NK-92 (cell line): ENCODE measurements around the gene PIK3R2.

ENCODE experiments used
- DNase-seq: peaks from one replicate; lab custom pipeline; 2025; ENCODE audit not compliant: unreplicated experiment; lab: John Stamatoyannopoulos, UW

The PIK3R2 gene

DNA sequence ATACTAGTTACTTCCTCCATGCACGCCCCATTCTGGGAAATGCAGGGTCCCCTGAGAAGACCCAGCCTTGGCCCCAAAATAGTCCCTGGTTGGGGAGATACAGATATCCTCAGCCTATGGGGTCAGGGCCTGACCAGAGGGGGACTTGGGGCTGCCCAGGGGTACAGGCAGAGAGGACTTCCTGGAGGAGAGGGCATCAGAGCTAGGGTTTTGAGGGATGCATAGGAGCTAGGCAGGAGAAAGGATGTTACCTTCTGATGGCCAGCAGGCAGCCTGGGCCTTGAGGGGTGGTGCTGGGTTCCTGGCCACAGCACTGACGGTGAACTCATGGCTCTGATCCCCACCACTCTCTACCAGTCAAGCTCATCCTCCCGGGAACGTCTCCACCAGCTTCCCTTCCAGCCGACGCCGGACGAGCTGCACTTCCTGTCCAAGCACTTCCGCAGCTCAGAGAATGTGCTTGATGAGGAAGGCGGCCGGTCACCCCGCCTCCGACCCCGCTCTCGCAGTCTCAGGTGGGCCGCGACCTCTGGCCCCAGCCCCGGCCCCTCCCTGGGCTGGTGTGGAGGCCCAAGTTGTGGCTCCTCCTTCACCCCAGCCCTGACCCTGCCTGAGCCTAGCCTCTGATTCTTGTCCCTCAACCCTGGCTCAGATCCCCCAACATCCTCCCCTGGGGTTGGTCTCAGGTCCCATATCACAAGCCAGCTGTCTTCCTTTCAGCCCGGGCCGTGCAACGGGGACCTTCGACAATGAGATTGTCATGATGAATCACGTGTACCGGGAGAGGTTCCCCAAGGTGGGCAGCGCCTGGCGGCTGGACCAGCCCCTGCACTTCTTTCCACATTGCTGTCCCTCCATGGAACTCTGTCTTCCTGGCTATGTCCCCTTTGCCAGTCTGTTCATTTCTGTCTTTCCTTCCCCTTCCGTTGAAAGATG, 29.8 kb upstream of the PIK3R2 start:
- no peak for DNase-seq

DNA sequence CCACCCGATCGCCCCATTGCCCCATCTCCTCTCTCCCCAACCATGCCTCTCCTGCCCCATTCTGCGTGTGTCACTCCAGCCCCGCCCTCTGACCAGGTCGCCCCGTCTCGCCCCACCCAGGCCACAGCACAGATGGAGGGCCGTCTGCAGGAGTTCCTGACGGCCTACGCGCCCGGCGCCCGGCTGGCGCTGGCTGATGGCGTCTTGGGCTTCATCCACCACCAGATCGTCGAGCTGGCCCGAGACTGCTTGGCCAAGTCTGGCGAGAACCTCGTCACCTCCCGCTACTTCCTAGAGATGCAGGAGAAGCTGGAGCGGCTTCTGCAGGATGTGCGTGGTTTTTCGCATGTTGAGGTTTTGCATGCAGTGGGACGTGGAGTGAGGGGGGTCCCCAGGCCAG, 29.1 kb upstream of the PIK3R2 start:
- no peak for DNase-seq

DNA sequence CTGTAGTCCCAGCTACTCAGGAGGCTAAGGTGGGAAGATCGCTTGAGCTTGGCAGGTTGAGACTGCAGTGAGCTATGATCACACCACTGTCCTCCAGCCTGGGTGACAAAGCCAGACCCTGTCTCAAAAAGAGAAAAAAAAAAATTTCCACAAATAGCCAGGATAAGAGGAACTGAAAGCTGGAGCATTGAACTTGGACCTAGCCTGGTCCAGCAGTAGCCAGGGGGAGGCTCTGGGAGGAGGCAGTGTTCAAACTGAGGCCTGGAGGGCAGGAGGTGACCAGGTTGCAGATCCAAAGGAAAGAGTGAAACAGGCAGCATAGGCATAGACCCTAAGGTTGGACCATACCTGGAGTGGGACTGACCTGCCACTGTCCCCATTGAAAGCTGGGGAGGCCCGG, 26.9 kb upstream of the PIK3R2 start:
- DNase-seq, result no peak

- no peak for DNase-seq
Observed at GRCh38 chr19:18128044-18128443, 24.9 kb upstream of the PIK3R2 start.

GRCh38 chr19:18128805-18129204, 24.2 kb upstream of the PIK3R2 start:
- no peak for DNase-seq

DNA sequence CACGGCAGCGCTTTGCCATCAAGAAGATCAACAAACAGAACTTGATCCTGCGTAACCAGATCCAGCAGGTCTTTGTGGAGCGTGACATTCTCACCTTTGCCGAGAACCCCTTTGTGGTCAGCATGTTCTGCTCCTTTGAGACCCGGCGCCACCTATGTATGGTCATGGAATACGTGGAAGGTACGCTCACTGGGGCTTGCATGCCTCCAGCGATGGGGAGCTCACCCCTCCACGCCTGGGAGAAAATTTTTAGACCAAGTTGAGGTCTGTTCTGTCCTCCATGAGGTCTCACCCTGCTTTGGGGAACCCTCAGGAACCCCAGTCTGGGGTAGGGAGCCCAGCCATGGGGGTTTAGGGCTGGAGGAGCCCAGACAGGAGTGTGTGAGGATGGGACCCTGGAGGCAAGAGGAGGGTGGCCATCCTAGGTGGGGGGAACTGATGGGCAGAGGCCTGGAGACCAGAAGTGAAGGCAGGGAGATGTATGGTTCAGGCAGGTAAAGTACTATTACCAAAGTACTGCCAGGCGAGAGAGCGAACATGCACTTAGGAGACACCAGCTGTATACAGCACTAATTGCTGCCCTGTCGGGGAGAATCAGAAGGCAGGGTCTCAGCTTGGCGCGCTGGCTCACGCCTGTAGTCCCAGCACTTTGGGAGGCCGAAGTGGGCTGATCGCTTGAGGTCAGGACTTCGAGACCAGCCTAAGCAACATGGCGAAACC, 22.3 kb upstream of the PIK3R2 start:
- DNase-seq, result no peak

DNA sequence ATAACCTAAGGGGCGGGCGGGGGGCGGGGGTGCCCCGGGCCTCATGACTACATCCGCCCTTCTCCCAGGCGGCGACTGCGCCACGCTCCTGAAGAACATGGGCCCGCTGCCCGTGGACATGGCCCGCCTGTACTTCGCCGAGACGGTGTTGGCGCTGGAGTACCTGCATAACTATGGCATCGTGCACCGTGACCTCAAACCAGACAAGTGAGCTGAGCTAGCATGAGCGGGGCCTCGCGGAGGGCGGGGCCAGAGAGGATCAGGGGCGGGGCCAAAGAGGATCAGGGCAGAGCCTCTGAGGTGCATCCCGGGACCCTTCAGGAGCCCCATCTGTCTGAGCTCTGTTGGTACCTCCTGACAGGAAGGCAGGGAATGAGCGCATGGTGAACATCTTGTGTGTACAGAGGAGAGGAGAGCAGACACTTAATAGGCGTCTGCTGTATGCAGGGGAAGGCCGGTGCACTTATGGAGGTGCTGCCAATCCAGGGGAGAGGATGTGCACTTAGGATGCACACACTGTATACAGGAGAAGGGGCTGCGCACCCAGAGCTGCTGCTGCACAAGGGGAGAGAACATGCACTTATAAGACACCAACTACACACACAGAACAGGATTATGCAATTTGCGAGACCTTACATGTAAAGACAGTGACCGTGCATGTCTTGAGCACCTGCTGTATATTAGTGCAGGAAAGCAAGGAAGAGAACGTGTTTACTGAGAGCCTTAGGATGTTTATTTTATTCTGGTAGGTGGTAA, 20.9 kb upstream of the PIK3R2 start:
- DNase-seq, result no peak

DNA sequence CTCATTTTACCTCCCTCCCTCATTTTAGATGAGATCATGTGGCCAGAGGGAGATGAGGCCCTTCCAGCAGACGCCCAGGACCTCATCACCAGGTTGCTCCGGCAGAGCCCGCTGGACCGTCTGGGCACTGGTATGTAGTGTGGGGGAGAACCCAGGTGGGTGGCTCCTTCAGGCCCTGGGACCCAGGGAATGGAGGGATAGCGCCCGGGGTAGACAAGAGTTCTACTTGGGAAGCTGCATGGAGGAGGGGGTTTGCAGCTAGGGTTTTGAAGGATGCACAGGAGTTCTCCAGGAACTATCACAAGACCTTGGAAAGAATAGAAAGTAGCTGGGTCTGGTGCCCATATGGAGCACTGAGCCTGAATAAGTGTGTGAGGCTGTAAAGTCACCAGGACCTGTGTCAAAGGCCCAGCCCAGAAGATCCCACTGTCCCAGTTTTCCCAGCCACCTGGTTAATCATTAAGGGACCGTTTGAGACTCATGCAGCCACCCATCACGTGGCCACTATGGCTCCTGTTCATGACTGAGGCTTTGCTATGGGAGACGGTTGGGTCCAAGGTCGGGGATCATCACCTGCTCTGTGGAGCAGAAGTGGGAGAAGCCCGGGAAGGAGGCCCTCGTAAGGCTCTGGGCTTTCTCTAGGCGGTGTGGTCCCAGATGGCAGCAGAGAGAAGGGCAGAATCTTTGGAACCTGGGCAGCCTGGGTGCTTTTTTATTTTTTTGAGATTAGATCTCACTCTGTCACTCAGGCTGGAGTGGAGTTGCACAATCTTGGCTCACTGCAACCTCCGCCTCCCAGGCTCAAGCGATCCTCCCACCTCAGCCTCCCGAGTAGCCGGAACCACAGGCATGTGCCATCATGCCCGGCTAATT, 17.0 kb upstream of the PIK3R2 start:
- DNase-seq, result no peak

DNA sequence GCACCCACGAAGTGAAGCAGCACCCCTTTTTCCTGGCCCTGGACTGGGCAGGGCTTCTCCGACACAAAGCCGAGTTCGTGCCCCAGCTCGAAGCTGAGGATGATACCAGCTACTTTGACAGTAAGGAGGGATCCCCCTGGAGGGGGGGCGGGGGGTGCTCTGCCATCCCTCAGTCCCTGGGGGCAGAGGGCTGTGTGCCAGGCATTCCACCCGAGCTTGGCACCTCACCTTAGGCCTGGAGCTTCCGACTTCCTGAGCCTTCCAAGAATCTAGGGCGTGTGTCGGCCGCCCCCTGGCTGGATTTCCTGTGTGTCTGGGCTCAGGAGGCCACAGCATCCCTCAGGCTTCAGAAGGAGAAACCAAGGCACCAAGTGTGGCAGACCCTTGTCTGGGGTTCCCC, 15.7 kb upstream of the PIK3R2 start:
- DNase-seq, result no peak

DNA sequence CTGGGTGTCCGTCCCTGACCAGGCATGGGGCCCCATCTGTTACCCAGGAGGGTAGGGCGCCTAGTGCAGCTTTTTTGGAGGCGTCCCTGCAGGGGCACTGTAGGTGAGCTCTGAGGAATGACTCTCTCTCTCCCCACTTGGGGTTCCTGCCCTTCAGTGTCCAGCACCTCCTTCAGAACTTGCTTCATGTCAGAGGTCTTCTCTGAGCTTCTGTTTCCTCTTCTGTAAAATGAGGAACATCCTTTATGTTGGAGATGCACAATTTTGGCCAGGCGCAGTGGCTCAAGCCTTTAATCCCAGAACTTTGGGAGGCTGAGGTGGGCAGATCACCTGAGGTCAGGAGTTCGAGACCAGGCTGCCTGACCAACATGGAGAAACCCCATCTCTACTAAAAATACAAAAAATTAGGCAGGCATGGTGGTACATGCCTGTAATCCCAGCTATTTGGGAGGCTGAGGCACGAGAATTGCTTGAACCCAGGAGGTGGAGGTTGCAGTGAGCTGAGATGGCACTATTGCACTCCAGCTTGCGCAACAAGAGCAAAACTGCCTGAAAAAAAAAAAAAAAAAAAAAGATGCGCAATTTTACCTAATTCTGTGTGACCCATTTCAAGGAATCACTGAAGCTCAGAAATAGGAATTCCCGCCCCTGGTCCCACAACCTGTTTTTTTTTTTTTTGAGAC, 15.2 kb upstream of the PIK3R2 start:
- no peak for DNase-seq

DNA sequence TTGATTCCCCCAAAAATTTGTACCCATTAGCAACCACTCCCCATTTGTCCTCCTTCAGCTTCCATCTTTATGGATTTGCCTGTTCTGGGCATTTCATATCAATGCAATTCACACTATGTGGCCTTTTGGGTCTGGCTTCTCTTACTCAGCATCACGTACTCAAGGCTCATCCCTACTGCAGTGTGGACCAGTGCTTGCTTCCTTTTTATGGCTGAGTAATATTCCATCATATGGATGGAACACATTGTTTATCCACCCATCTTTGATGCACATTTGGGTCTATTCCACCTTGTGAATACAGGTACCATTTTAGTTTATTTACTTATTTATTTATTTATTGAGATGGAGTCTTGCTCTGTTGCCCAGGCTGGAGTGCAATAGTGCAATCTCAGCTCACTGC, 12.5 kb upstream of the PIK3R2 start:
- DNase-seq, result no peak

GRCh38 chr19:18141031-18141430, 11.9 kb upstream of the PIK3R2 start:
- DNase-seq, result no peak

GRCh38 chr19:18143902-18144301, 9.1 kb upstream of the PIK3R2 start:
- DNase-seq, result no peak

- DNase-seq, result no peak
Observed at GRCh38 chr19:18144361-18144760, 8.6 kb upstream of the PIK3R2 start.

GRCh38 chr19:18144906-18145305, 8.1 kb upstream of the PIK3R2 start:
- no peak for DNase-seq

DNA sequence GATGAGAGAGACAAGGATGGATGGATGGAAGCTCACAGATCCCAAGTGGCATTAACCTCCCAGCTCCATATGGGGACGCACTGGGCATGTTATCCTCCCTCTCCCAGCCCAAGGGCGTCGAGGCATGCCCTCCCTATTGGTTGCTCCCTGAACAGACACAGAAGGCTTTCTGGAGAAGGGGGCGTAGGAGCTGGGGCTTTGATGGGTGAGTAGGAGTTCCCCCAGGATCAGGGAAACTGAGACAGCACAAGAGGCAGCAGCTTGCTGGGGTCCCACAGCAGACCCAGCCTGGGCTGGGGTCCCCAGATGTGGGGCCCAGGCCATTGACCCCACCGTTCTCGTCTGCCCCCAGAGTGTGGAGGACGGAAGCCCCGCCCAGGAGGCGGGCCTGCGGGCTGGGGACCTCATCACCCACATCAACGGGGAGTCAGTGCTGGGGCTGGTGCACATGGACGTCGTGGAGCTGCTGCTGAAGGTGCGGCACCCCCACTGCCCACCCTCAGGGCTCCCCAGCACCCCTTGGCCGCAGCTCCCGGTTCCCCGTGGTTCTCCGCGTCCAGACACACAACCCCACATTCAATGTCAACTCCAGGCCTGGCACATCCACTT, 7.5 kb upstream of the PIK3R2 start:
- DNase-seq, result no peak

DNA sequence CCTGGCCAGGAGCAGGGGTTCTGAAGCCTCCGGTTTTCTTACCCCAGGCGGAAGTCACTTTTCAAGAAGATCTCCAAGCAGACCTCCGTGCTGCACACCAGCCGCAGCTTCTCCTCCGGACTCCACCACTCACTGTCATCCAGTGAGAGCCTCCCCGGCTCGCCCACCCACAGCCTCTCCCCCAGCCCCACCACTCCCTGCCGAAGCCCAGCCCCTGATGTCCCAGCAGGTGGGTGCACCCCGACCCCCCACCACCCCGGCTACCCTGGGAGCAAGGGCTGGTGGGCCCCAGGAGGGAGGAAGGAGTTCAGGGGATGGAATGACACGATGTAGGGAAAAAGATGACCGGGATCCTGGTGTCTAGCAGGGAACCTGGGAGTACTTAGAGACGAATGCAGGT, 5.6 kb upstream of the PIK3R2 start:
- DNase-seq, result no peak

- no peak for DNase-seq
Observed at GRCh38 chr19:18149596-18149975, 3.4 kb upstream of the PIK3R2 start.

DNA sequence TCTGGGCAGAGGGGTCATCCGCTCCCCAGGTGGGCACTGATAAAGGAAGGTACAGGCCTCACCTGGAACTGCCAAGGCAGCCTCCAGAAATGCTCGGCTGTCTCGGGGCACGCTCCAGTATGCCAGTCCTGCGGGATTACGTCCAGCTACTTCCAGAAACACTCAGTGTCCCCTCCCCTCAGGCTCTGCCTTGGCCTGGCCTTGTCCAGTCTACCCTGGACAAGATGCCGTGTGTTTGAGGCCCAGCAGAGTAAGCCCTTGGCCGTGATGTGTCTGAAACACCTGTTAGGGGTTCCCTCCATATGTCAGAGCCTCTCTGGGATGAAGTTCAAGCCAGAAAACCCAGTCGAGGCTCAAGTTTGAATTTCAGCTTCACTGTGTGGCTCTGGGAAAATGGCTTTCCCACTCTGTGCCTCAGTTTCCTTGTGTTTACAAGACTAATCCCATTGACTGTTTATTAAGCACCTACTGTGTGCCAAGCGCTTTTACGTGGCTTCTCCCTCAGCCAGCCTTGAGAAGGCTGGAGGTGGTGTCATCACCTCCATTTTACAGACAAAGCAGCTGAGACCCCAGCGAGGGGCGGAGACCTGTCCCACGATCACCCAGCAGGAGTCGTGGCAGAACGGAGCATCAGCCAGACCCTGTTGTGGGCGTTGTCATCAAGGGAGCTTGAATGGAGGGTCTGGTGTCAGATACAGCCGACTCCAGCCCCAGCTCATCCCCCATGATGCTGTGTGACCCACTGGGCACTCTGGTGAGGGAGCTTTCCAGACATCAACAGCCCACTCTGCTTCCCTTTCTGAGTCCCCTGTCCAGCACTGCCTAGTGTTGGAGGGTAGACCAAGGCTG, 2.0 kb upstream of the PIK3R2 start:
- DNase-seq, result no peak
